Measurements from ENCODE around the gene GOSR1.
"Not testable (repeated sequence)": the region's sequence is repeated elsewhere in the genome, so short reads cannot be mapped to it uniquely, and the experiment has no call there.

The GOSR1 gene

GRCh38 chr17:30545024-30545423 is 67.8 kb downstream of the GOSR1 start:
- DNase-seq (ENCODE audit: low spot score): no peak

GRCh38 chr17:30547778-30548573 is 70.8 kb downstream of the GOSR1 start:
- no peak for DNase-seq (ENCODE audit: low spot score)

GRCh38 chr17:30549181-30549580 is 72.0 kb downstream of the GOSR1 start:
- not testable (repeated sequence) for DNase-seq (ENCODE audit: low spot score)

- no peak for DNase-seq (ENCODE audit: low spot score)
These were observed 72.8 kb downstream of the GOSR1 start for GRCh38 chr17:30549864-30550511.

GRCh38 chr17:30550512-30551273 is 73.5 kb downstream of the GOSR1 start:
- DNase-seq (ENCODE audit: low spot score): peak; percentile 47

- not testable (repeated sequence) for DNase-seq (ENCODE audit: low spot score)
These were observed 74.2 kb downstream of the GOSR1 start for GRCh38 chr17:30551274-30551995.

- no peak for DNase-seq (ENCODE audit: low spot score)
These were observed 74.8 kb downstream of the GOSR1 start for GRCh38 chr17:30551996-30552339.

- no peak for DNase-seq (ENCODE audit: low spot score)
These were observed 75.9 kb downstream of the GOSR1 start for GRCh38 chr17:30552994-30553566.

- not testable (repeated sequence) for DNase-seq (ENCODE audit: low spot score)
These were observed 76.7 kb downstream of the GOSR1 start for GRCh38 chr17:30553823-30554440.

- peak; percentile 27 for DNase-seq (ENCODE audit: low spot score)
These were observed 77.9 kb downstream of the GOSR1 start for GRCh38 chr17:30554839-30555751.

GRCh38 chr17:30555942-30556341 is 78.7 kb downstream of the GOSR1 start:
- DNase-seq (ENCODE audit: low spot score): no peak

- DNase-seq (ENCODE audit: low spot score): no peak
These were observed 79.4 kb downstream of the GOSR1 start for GRCh38 chr17:30556374-30557332.

- DNase-seq (ENCODE audit: low spot score): no peak
These were observed 80.9 kb downstream of the GOSR1 start for GRCh38 chr17:30557916-30558685.

GRCh38 chr17:30558686-30559545 is 81.7 kb downstream of the GOSR1 start:
- no peak for DNase-seq (ENCODE audit: low spot score)

- DNase-seq (ENCODE audit: low spot score): no peak
These were observed 82.4 kb downstream of the GOSR1 start for GRCh38 chr17:30559656-30560055.

- not testable (repeated sequence) for DNase-seq (ENCODE audit: low spot score)
These were observed 83.2 kb downstream of the GOSR1 start for GRCh38 chr17:30560117-30561026.

All from GM03348 (cell line).